ENCODE results near the gene PRKCE. TPM values are rescaled to one million over a fixed set of nuclear protein-coding genes. Genes with fewer than 3 reads are reported as not detected.

Gene PRKCE
- total RNA-seq, 1 donor from 2014 or later: 4.6 TPM

- Histone ChIP-seq H3K27me3 (no peaks in the 10 kb centered on the region), H3K4me1 (no peaks in the 10 kb centered on the region), H3K36me3 (no peaks in the 10 kb centered on the region), H3K9me3 (no peaks in the 10 kb centered on the region), H3K27ac (no peak overlapping the region), H3K4me3 (no peak overlapping the region)
- DNase-seq (ENCODE audit: low spot score in 2 of 2): no peak
- intact Hi-C loops (cut with DNase I): no loop called here
- TF ChIP-seq CTCF (IDR thresholded peaks at IDR 0.05): no peak
Measured at GRCh38 chr2:45699032-45699658, 47.7 kb downstream of the PRKCE start.

- Histone ChIP-seq H3K36me3 (no peaks in the 10 kb centered on the region), H3K4me1 (peaks cover 1 to 2% of the 10 kb centered on the region in 2 donors), H3K27ac (no peak overlapping the region), H3K4me3 (no peak overlapping the region), H3K9me3 (no peaks in the 10 kb centered on the region), H3K27me3 (no peaks in the 10 kb centered on the region)
- intact Hi-C loops (cut with DNase I): no loop called here
- DNase-seq (ENCODE audit: low spot score in 2 of 2): no peak
- no peak for TF ChIP-seq CTCF (IDR thresholded peaks at IDR 0.05)
Measured at GRCh38 chr2:45700407-45701013, 49.0 kb downstream of the PRKCE start.

- TF ChIP-seq CTCF (IDR thresholded peaks at IDR 0.05): no peak
- Histone ChIP-seq H3K9me3 (no peaks in the 10 kb centered on the region), H3K4me3 (no peak overlapping the region), H3K36me3 (no peaks in the 10 kb centered on the region), H3K27me3 (no peaks in the 10 kb centered on the region), H3K4me1 (peaks cover 7 to 11% of the 10 kb centered on the region in 2 donors), H3K27ac (no peak overlapping the region)
- intact Hi-C loops (cut with DNase I): no loop called here
- no peak for DNase-seq (ENCODE audit: low spot score in 2 of 2)
Measured at GRCh38 chr2:45705233-45705632, 53.8 kb downstream of the PRKCE start.

GRCh38 chr2:45706033-45706432 is 54.6 kb downstream of the PRKCE start:
- Histone ChIP-seq H3K4me3 (no peak overlapping the region), H3K4me1 (peaks cover 7 to 11% of the 10 kb centered on the region in 2 donors), H3K9me3 (no peaks in the 10 kb centered on the region), H3K27me3 (no peaks in the 10 kb centered on the region), H3K27ac (no peak overlapping the region), H3K36me3 (no peaks in the 10 kb centered on the region)
- intact Hi-C loops (cut with DNase I): no loop called here
- TF ChIP-seq CTCF (IDR thresholded peaks at IDR 0.05): no peak
- no peak for DNase-seq (ENCODE audit: low spot score in 2 of 2)

- intact Hi-C loops (cut with DNase I): no loop called here
- DNase-seq (ENCODE audit: low spot score in 2 of 2): no peak
- TF ChIP-seq CTCF (IDR thresholded peaks at IDR 0.05): no peak
Measured at GRCh38 chr2:45707006-45707405, 55.5 kb downstream of the PRKCE start.

More at GRCh38 chr2:45707006-45707405, 55.5 kb downstream of the PRKCE start:
- Histone ChIP-seq H3K4me3 (no peak overlapping the region), H3K4me1 (peaks cover 7 to 11% of the 10 kb centered on the region in 2 donors), H3K9me3 (no peaks in the 10 kb centered on the region), H3K27ac (no peak overlapping the region), H3K27me3 (no peaks in the 10 kb centered on the region), H3K36me3 (no peaks in the 10 kb centered on the region)

Measured in ascending aorta (tissue), 2 donors.